Epithelial cell of proximal tubule (primary cell): Measurements from ENCODE around the gene IGSF23. TPM values are rescaled to one million over a fixed set of nuclear protein-coding genes. Genes with fewer than 3 reads are reported as not detected.

Experiments used
- DNase-seq: peaks from one replicate; pipeline ENCODE4 v3.0.0-alpha.2; 2011; ENCODE audit warnings: low read depth
- H3K4me3 ChIP-seq: 2 replicates; pipeline ENCODE4 v1.5.1; 2011; ENCODE audit warnings: low read depth, mild to moderate bottlenecking, low read length
- total RNA-seq: library from RNA; depleted of rRNA; stranded (reverse); fragments of >200 nt; gene quantifications from 2 replicates; pipeline ENCODE4 v1.2.3, GENCODE V29; 2015
- TF ChIP-seq, protein P1 (sequence below): conservative IDR thresholded peaks from 2 replicates; pipeline ENCODE4 v1.5.1; 2012; ENCODE audit warnings: low read depth, mild to moderate bottlenecking, low read length

Gene IGSF23
- total RNA-seq, 1 donor from 2014 or later: 0.12 TPM

DNA sequence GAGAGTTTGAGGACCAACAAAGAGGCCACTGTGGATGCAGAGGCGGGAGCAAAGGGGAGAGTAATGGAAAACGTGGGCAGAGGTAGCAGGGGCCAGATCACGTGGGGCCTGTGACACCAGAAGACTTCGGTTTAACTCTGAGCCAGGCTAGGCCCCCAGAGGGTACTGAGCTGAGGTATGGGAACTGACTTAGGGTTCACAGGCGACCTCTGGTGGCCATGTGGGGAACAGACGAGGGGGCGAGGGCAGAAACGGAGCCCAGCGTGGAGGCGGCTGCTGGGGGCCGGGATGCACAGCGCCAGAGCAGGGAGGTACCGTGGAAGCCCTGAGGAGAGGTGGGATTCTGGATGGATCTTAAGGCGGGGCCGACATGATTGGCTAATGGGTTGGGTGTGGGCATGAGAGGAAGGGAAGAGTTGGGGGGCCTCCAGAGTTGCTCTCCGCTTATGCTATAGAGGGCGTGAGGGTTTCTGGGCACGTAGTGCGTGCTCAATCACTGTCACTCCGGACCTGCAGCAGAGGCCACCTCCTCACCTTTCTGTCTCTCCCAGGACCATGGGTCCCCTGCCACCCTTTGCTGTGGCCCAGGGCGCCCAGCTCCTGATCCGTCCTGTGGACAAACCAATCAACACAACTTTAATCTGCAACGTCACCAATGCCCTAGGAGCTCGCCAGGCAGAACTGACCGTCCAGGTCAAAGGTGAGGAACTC lies 44.0 kb downstream of the IGSF23 start:
- TF ChIP-seq, protein P1, sequence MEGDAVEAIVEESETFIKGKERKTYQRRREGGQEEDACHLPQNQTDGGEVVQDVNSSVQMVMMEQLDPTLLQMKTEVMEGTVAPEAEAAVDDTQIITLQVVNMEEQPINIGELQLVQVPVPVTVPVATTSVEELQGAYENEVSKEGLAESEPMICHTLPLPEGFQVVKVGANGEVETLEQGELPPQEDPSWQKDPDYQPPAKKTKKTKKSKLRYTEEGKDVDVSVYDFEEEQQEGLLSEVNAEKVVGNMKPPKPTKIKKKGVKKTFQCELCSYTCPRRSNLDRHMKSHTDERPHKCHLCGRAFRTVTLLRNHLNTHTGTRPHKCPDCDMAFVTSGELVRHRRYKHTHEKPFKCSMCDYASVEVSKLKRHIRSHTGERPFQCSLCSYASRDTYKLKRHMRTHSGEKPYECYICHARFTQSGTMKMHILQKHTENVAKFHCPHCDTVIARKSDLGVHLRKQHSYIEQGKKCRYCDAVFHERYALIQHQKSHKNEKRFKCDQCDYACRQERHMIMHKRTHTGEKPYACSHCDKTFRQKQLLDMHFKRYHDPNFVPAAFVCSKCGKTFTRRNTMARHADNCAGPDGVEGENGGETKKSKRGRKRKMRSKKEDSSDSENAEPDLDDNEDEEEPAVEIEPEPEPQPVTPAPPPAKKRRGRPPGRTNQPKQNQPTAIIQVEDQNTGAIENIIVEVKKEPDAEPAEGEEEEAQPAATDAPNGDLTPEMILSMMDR: peak; percentile 86

DNA sequence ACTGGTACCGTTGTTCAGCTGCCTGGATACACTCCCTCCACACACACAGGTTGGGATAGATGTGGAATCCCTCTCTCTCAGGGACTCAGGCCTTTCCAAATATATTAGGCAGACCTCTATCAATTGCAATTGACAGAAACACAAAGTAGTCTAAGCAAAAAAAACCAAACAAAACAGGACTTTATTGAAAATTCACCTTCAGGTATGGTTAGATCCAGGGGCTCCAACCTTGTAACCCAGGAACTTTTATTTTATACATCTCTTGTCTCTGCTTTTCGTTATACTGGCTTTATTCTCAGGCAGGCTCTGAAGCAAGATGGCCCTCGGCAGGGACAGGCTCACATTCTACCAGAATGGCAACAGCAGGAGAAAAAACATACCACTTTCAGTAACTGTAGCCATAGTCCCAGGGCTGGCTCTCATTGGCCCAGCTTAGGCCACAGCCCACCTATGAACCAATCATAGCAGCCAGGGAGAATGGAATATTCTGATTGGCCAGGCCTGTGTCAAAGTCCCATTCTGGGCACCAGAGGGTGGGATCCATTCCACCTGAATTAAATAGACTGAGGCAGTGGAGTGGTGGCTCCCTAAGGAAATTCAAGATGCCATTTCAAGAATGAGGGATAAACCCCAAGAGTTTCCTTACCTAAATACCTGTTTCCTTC lies 44.8 kb downstream of the IGSF23 start:
- H3K4me3 ChIP-seq: no peak overlapping the region
- TF ChIP-seq, protein P1: no peak
- DNase-seq: no peak

More for the DNA sequence above, 44.0 kb downstream of the IGSF23 start:
- no peak overlapping the region for H3K4me3 ChIP-seq
- DNase-seq: no peak

- no peak overlapping the region for H3K4me3 ChIP-seq
- TF ChIP-seq, protein P1: no peak
- DNase-seq: no peak
Measured at GRCh38 chr19:44660081-44660480, 46.7 kb downstream of the IGSF23 start.

- H3K4me3 ChIP-seq: no peak overlapping the region
- DNase-seq: no peak
- TF ChIP-seq, protein P1: no peak
Measured at GRCh38 chr19:44661205-44661604, 47.8 kb downstream of the IGSF23 start.

DNA sequence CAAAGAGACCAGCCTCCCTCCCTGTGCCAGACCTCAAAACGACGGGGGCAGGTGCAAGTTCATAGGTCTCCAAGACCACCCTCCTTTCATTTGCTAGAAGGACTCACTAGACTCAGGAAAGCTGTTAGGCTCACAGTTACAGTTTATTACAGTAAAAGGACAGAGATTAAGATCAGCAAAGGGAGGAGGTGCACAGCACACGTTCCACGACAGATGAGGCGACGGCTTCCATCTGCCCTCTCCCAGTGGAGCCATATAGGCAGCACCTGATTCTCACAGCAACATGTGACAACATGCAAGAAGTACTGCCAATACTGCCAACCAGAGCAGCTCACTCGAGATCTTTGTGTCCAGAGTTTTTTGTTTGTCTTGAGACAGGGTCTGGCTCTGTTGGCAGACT lies 48.5 kb downstream of the IGSF23 start:
- H3K4me3 ChIP-seq: no peak overlapping the region
- DNase-seq: no peak
- TF ChIP-seq, protein P1: no peak

- H3K4me3 ChIP-seq: no peak overlapping the region
- no peak for DNase-seq
- TF ChIP-seq, protein P1: no peak
Measured at GRCh38 chr19:44662691-44663385, 49.5 kb downstream of the IGSF23 start.
